WI38 (cell line): ENCODE measurements around the gene WDR17.

ENCODE experiments used
- H3K4me3 ChIP-seq: 2 replicates; pipeline ENCODE4 v1.5.1; 2011; ENCODE audit warnings: low read depth, mild to moderate bottlenecking, control low read depth, low read length
- CTCF ChIP-seq: IDR thresholded peaks from 2 replicates; pipeline ENCODE4 v1.5.1; 2012; ENCODE audit warnings: low read depth, mild to moderate bottlenecking, control low read depth, low read length

The WDR17 gene

GRCh38 chr4:176222149-176222548 lies 156.5 kb downstream of the WDR17 start:
- H3K4me3 ChIP-seq, result no peak overlapping the region
- TF ChIP-seq CTCF, result no peak

- no peak overlapping the region for H3K4me3 ChIP-seq
- no peak for TF ChIP-seq CTCF
Observed at GRCh38 chr4:176223561-176223960, 157.9 kb downstream of the WDR17 start.

GRCh38 chr4:176226736-176227135 lies 161.1 kb downstream of the WDR17 start:
- no peak overlapping the region for H3K4me3 ChIP-seq
- TF ChIP-seq CTCF, result no peak

- TF ChIP-seq CTCF, result no peak
Observed at GRCh38 chr4:176229645-176230044, 164.0 kb downstream of the WDR17 start.

More at GRCh38 chr4:176229645-176230044, 164.0 kb downstream of the WDR17 start:
- H3K4me3 ChIP-seq, result no peak overlapping the region
